Measurements from ENCODE around the gene RAD51AP2. TPM values are rescaled to one million over a fixed set of nuclear protein-coding genes. Genes with fewer than 3 reads are reported as not detected.

Gene RAD51AP2
- total and polyA plus RNA-seq, 2 donors from 2014 or later = not detected

DNA sequence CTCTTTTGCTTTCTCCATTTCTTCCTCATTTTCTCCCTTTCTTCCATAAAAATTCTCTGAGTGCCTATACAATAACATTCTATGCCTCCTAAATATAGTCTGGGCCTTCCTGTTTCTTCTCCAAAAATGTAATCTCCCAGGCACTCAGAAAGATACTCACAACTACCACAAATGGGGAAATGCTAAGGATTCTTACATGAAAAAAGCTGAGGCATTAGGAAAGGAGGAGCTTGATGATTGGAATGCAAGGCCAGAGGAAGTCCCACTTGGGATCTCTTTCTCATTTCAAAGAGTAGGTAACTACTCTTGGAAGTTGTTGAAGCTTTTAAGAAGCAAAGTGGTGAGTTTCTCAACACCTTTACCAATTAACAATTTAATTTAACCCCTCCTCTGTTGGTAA is 25.6 kb upstream of the RAD51AP2 start:
- Histone ChIP-seq H3K4me1 (ENCODE audit: control insufficient read depth in 2 of 3, insufficient read depth in 2 of 3, low read depth in 1 of 3, low read length in 3 of 3) (no peaks in the 10 kb centered on the region), H3K4me3 (ENCODE audit: low read length in 3 of 3) (no peak overlapping the region), H3K27me3 (ENCODE audit: control insufficient read depth, insufficient read depth, low read length) (peaks cover 18% of the 10 kb centered on the region), H3K36me3 (ENCODE audit: control insufficient read depth in 2 of 3, insufficient read depth in 3 of 3, low read length in 3 of 3) (no peaks in the 10 kb centered on the region), H3K9me3 (ENCODE audit: control insufficient read depth in 2 of 3, insufficient read depth in 1 of 3, low read length in 3 of 3) (no peaks in the 10 kb centered on the region), H3K27ac (ENCODE audit: low read depth in 2 of 2, low read length in 2 of 2) (no peak overlapping the region), H3K9ac (ENCODE audit: low read length in 3 of 3) (no peak overlapping the region)
- no peak for TF ChIP-seq CTCF (IDR thresholded peaks at IDR 0.05; ENCODE audit: borderline replicate concordance, extremely low read depth, insufficient read depth)
- DNase-seq (no peak), FAIRE-seq (no peak)
- intact Hi-C loops (cut with DNase I) = no loop called here

- no peak for FAIRE-seq
- peaks cover 18% of the 10 kb centered on the region for H3K27me3 ChIP-seq (ENCODE audit: control insufficient read depth, insufficient read depth, low read length)
Measured at GRCh38 chr2:17543131-17543660, 25.0 kb upstream of the RAD51AP2 start.

DNA sequence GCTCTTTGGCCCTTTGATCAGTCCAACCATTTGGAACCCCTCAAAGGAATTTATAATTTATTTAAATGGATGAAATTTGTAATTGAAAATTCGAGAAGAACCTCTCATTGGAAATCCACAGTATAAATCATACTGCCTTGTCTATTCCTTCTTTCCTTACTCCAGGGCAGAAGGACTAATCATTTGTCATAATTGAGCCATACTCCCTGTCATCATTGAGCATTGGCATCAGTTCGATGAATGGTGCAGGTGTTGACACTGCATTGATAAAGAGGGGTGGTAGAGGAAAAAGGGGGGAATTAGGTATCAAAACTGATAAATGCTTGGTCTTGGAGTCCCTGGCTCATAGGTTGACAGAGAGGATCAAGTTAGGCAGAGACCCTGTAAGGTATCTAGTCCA is 24.2 kb upstream of the RAD51AP2 start:
- Histone ChIP-seq H3K9me3 (ENCODE audit: control insufficient read depth in 2 of 3, insufficient read depth in 1 of 3, low read length in 3 of 3) (no peaks in the 10 kb centered on the region), H3K27ac (ENCODE audit: low read depth in 2 of 2, low read length in 2 of 2) (no peak overlapping the region), H3K36me3 (ENCODE audit: control insufficient read depth in 2 of 3, insufficient read depth in 3 of 3, low read length in 3 of 3) (no peaks in the 10 kb centered on the region), H3K4me3 (ENCODE audit: low read length in 3 of 3) (no peak overlapping the region), H3K27me3 (ENCODE audit: control insufficient read depth, insufficient read depth, low read length) (peaks cover 23% of the 10 kb centered on the region), H3K9ac (ENCODE audit: low read length in 3 of 3) (no peak overlapping the region), H3K4me1 (ENCODE audit: control insufficient read depth in 2 of 3, insufficient read depth in 2 of 3, low read depth in 1 of 3, low read length in 3 of 3) (no peaks in the 10 kb centered on the region)
- DNase-seq = no peak
- no peak for TF ChIP-seq CTCF (IDR thresholded peaks at IDR 0.05; ENCODE audit: borderline replicate concordance, extremely low read depth, insufficient read depth)
- intact Hi-C loops (cut with DNase I) = no loop called here
- FAIRE-seq = no peak

More at GRCh38 chr2:17543131-17543660, 25.0 kb upstream of the RAD51AP2 start:
- TF ChIP-seq CTCF (IDR thresholded peaks at IDR 0.05; ENCODE audit: borderline replicate concordance, extremely low read depth, insufficient read depth) = no peak
- intact Hi-C loops (cut with DNase I) = no loop called here
- Histone ChIP-seq H3K27ac (ENCODE audit: low read depth in 2 of 2, low read length in 2 of 2) (no peak overlapping the region), H3K9ac (ENCODE audit: low read length in 3 of 3) (no peak overlapping the region), H3K4me1 (ENCODE audit: control insufficient read depth in 2 of 3, insufficient read depth in 2 of 3, low read depth in 1 of 3, low read length in 3 of 3) (no peaks in the 10 kb centered on the region), H3K4me3 (ENCODE audit: low read length in 3 of 3) (no peak overlapping the region), H3K36me3 (ENCODE audit: control insufficient read depth in 2 of 3, insufficient read depth in 3 of 3, low read length in 3 of 3) (no peaks in the 10 kb centered on the region), H3K9me3 (ENCODE audit: control insufficient read depth in 2 of 3, insufficient read depth in 1 of 3, low read length in 3 of 3) (no peaks in the 10 kb centered on the region)
- DNase-seq = no peak

- Histone ChIP-seq H3K27me3 (ENCODE audit: control insufficient read depth, insufficient read depth, low read length) (peaks cover 22% of the 10 kb centered on the region), H3K4me1 (ENCODE audit: control insufficient read depth in 2 of 3, insufficient read depth in 2 of 3, low read depth in 1 of 3, low read length in 3 of 3) (no peaks in the 10 kb centered on the region), H3K9ac (ENCODE audit: low read length in 3 of 3) (no peak overlapping the region), H3K36me3 (ENCODE audit: control insufficient read depth in 2 of 3, insufficient read depth in 3 of 3, low read length in 3 of 3) (no peaks in the 10 kb centered on the region), H3K27ac (ENCODE audit: low read depth in 2 of 2, low read length in 2 of 2) (no peak overlapping the region), H3K9me3 (ENCODE audit: control insufficient read depth in 2 of 3, insufficient read depth in 1 of 3, low read length in 3 of 3) (no peaks in the 10 kb centered on the region), H3K4me3 (ENCODE audit: low read length in 3 of 3) (peak overlapping the region in 2 of 3 donors; percentile 59 to 62)
- DNase-seq (peak in 1 of 5 donors; percentile 27), FAIRE-seq (no peak)
- intact Hi-C loops (cut with DNase I) = no loop called here
- no peak for TF ChIP-seq CTCF (IDR thresholded peaks at IDR 0.05; ENCODE audit: borderline replicate concordance, extremely low read depth, insufficient read depth)
Measured at GRCh38 chr2:17541531-17541950, 23.3 kb upstream of the RAD51AP2 start.

All from kidney (tissue), 14 donors.